H1 (cell line): ENCODE measurements around the gene UVRAG.

Source experiments
- JUN ChIP-seq: IDR thresholded peaks from 2 replicates; pipeline ENCODE4 v1.6.1; 2011; ENCODE audit warnings: low read depth, mild to moderate bottlenecking, improper control_type of control experiment, low read length
- POLR2AphosphoS5 ChIP-seq: IDR thresholded peaks from 2 replicates; pipeline ENCODE4 v1.6.1; 2011; ENCODE audit warnings: low read depth, low read length
- SP1 ChIP-seq: IDR thresholded peaks from 2 replicates; pipeline ENCODE4 v1.6.1; 2011; ENCODE audit warnings: low read depth, low read length
- TAF1 ChIP-seq: IDR thresholded peaks from 2 replicates; pipeline ENCODE4 v1.6.1; 2011; ENCODE audit warnings: mild to moderate bottlenecking, low read depth, low read length
- TF ChIP-seq, protein P1 (sequence below), 3 experiments: IDR thresholded peaks; 1 replicate in 2 of 3; 2 replicates in 1 of 3; pipeline versions ENCODE4 v1.5.1 to v1.6.1; 2011; ENCODE audit warnings: low read length in 3 of 3, mild to moderate bottlenecking in 3 of 3, inconsistent platforms in 2 of 3, low read depth in 1 of 3, moderate library complexity in 1 of 3; ENCODE audit not compliant: insufficient read depth in 1 of 3; ENCODE audit errors: control extremely low read depth in 1 of 3
- TF ChIP-seq, protein P2 (sequence below): fragments of 300-600 bp; sonication (generic); IDR thresholded peaks from 2 replicates; pipeline ENCODE4 v1.7.1; 2012; ENCODE audit warnings: low read length, moderate library complexity, mild to moderate bottlenecking, inconsistent platforms; ENCODE audit not compliant: insufficient replicate concordance

DNA sequence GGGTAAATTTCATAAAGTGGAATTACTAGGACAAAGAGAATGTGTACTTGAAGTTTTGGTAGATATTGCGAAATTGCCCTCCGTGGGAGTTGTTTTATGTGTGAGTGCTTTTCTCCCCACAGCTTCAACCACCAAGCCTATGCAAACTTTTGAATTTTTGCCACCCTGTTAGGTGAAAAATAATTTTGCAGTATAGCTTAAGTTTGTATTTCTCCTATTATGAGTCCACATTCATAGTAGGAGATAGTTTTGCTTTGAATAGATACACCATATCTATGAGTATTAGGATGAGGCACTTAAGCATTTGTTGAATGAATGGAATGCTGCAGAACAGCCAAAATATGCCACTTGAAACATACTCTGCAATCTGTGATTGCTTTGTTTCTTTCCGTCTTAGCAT, 43.6 kb downstream of the UVRAG start:
- TF ChIP-seq POLR2AphosphoS5 (no peak), JUN (no peak), SP1 (no peak), TAF1 (no peak)
- TF ChIP-seq, protein P1, sequence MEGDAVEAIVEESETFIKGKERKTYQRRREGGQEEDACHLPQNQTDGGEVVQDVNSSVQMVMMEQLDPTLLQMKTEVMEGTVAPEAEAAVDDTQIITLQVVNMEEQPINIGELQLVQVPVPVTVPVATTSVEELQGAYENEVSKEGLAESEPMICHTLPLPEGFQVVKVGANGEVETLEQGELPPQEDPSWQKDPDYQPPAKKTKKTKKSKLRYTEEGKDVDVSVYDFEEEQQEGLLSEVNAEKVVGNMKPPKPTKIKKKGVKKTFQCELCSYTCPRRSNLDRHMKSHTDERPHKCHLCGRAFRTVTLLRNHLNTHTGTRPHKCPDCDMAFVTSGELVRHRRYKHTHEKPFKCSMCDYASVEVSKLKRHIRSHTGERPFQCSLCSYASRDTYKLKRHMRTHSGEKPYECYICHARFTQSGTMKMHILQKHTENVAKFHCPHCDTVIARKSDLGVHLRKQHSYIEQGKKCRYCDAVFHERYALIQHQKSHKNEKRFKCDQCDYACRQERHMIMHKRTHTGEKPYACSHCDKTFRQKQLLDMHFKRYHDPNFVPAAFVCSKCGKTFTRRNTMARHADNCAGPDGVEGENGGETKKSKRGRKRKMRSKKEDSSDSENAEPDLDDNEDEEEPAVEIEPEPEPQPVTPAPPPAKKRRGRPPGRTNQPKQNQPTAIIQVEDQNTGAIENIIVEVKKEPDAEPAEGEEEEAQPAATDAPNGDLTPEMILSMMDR (IDR thresholded peaks at IDR 0.05; ENCODE audit: control extremely low read depth in 1 of 3, insufficient read depth in 1 of 3, low read depth in 1 of 3, low read length in 3 of 3), result no peak
- TF ChIP-seq, protein P2, sequence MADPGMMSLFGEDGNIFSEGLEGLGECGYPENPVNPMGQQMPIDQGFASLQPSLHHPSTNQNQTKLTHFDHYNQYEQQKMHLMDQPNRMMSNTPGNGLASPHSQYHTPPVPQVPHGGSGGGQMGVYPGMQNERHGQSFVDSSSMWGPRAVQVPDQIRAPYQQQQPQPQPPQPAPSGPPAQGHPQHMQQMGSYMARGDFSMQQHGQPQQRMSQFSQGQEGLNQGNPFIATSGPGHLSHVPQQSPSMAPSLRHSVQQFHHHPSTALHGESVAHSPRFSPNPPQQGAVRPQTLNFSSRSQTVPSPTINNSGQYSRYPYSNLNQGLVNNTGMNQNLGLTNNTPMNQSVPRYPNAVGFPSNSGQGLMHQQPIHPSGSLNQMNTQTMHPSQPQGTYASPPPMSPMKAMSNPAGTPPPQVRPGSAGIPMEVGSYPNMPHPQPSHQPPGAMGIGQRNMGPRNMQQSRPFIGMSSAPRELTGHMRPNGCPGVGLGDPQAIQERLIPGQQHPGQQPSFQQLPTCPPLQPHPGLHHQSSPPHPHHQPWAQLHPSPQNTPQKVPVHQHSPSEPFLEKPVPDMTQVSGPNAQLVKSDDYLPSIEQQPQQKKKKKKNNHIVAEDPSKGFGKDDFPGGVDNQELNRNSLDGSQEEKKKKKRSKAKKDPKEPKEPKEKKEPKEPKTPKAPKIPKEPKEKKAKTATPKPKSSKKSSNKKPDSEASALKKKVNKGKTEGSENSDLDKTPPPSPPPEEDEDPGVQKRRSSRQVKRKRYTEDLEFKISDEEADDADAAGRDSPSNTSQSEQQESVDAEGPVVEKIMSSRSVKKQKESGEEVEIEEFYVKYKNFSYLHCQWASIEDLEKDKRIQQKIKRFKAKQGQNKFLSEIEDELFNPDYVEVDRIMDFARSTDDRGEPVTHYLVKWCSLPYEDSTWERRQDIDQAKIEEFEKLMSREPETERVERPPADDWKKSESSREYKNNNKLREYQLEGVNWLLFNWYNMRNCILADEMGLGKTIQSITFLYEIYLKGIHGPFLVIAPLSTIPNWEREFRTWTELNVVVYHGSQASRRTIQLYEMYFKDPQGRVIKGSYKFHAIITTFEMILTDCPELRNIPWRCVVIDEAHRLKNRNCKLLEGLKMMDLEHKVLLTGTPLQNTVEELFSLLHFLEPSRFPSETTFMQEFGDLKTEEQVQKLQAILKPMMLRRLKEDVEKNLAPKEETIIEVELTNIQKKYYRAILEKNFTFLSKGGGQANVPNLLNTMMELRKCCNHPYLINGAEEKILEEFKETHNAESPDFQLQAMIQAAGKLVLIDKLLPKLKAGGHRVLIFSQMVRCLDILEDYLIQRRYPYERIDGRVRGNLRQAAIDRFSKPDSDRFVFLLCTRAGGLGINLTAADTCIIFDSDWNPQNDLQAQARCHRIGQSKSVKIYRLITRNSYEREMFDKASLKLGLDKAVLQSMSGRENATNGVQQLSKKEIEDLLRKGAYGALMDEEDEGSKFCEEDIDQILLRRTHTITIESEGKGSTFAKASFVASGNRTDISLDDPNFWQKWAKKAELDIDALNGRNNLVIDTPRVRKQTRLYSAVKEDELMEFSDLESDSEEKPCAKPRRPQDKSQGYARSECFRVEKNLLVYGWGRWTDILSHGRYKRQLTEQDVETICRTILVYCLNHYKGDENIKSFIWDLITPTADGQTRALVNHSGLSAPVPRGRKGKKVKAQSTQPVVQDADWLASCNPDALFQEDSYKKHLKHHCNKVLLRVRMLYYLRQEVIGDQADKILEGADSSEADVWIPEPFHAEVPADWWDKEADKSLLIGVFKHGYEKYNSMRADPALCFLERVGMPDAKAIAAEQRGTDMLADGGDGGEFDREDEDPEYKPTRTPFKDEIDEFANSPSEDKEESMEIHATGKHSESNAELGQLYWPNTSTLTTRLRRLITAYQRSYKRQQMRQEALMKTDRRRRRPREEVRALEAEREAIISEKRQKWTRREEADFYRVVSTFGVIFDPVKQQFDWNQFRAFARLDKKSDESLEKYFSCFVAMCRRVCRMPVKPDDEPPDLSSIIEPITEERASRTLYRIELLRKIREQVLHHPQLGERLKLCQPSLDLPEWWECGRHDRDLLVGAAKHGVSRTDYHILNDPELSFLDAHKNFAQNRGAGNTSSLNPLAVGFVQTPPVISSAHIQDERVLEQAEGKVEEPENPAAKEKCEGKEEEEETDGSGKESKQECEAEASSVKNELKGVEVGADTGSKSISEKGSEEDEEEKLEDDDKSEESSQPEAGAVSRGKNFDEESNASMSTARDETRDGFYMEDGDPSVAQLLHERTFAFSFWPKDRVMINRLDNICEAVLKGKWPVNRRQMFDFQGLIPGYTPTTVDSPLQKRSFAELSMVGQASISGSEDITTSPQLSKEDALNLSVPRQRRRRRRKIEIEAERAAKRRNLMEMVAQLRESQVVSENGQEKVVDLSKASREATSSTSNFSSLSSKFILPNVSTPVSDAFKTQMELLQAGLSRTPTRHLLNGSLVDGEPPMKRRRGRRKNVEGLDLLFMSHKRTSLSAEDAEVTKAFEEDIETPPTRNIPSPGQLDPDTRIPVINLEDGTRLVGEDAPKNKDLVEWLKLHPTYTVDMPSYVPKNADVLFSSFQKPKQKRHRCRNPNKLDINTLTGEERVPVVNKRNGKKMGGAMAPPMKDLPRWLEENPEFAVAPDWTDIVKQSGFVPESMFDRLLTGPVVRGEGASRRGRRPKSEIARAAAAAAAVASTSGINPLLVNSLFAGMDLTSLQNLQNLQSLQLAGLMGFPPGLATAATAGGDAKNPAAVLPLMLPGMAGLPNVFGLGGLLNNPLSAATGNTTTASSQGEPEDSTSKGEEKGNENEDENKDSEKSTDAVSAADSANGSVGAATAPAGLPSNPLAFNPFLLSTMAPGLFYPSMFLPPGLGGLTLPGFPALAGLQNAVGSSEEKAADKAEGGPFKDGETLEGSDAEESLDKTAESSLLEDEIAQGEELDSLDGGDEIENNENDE, result no peak
